Measurements from ENCODE around the gene GALNTL6. TPM values are rescaled to one million over a fixed set of nuclear protein-coding genes. Genes with fewer than 3 reads are reported as not detected.

The GALNTL6 gene
- total RNA-seq, 1 experiment from 2014 or later = not detected

DNA sequence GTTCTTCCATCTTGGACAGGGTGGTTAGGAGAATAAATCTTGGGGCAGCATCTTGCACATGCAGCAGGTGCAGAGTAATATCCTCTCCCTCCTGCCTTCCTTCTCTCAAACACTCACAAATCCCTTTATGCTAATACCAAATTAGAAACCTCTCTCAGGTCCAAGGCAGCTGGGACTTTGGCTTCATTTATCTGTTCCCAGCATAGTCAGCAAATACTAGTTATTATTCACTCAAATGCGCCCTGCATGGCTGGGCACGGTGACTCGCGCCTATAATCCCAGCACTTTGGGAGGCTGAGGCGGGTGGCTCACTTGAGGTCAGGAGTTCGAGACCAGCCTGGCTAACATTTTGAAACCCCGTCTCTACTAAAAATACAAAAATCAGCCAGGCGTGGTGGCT, 1199.4 kb downstream of the GALNTL6 start:
- ChIA-PET RAD21 (ENCODE audit: low non-redundant PET in 1 of 2, low total read pairs in 2 of 2, uncharacterized antibody in 2 of 2, unreplicated experiment in 2 of 2) (interaction anchor here (1.8 to 2.0 kb wide), 3 partner anchors 245 to 289 kb away, joined by 9 to 15 read pairs (median 11); no protein-coding TSS in a partner anchor), CTCF (interaction anchor here (1.0 to 2.2 kb wide), 13 partner anchors 11 to 482 kb away, joined by 3 to 88 read pairs (median 10); no protein-coding TSS in a partner anchor), POLR2A (interaction anchor here (0.9 kb wide), 1 partner anchor 322 kb away, joined by 3 read pairs; the partner anchor contains the start of gene HMGB2)
- intact Hi-C loops (cut with micrococcal nuclease) = loop anchor here (1.0 to 5.0 kb wide), 5 partner anchors 120 to 405 kb away; no protein-coding TSS in a partner anchor
- no peak for TF ChIP-seq POLR2AphosphoS5 (IDR thresholded peaks at IDR 0.05; ENCODE audit: low read depth, low read length)
- TF ChIP-seq SP1 (IDR thresholded peaks at IDR 0.05; ENCODE audit: low read depth) = no peak
- no peak for TF ChIP-seq TCF7L2 (IDR thresholded peaks at IDR 0.05; ENCODE audit: borderline replicate concordance, extremely low read depth, insufficient read depth, insufficient read length)
- no peak for TF ChIP-seq FOSL1 (IDR thresholded peaks at IDR 0.05; ENCODE audit: low read depth)
- no peak for TF ChIP-seq MAX (IDR thresholded peaks at IDR 0.05)
- no peak for TF ChIP-seq POLR2A (IDR thresholded peaks at IDR 0.05; ENCODE audit: borderline replicate concordance, extremely low read depth, insufficient read depth, insufficient read length)
- TF ChIP-seq RAD21 (IDR thresholded peaks at IDR 0.05; ENCODE audit: low read depth) = no peak
- TF ChIP-seq YY1 (IDR thresholded peaks at IDR 0.05; ENCODE audit: extremely low read depth, insufficient replicate concordance, low read depth, low read length) = no peak
- no peak for TF ChIP-seq JUND (IDR thresholded peaks at IDR 0.05)
- H3K9me3 ChIP-seq (ENCODE audit: control insufficient read depth in 1 of 2, insufficient read depth in 1 of 2, low read depth in 1 of 2, low read length in 2 of 2) = no peaks in the 10 kb centered on the region
- BruUV-seq (replicated peaks) = no TSS peak
- no peak overlapping the region for H3K4me2 ChIP-seq (ENCODE audit: low read length)
- H3K79me2 ChIP-seq (ENCODE audit: insufficient read depth, low read length) = no peaks in the 10 kb centered on the region
- H3K4me1 ChIP-seq (ENCODE audit: control insufficient read depth in 1 of 2, insufficient read depth in 2 of 2, low read length in 2 of 2) = peaks cover 0 to 9% of the 10 kb centered on the region in 2 experiments; a peak in 2 of 4 replicates
- no peak overlapping the region for H3K4me3 ChIP-seq (replicated peaks in 1 of 2; ENCODE audit: low read depth in 1 of 2, low read length in 2 of 2)
- no peak for ATAC-seq
- no peaks in the 10 kb centered on the region for H3K27me3 ChIP-seq (ENCODE audit: insufficient read depth, low read length)
- no peaks in the 10 kb centered on the region for H4K20me1 ChIP-seq (ENCODE audit: insufficient read depth)
- H3K9ac ChIP-seq (ENCODE audit: low read length) = no peak overlapping the region
- no peak overlapping the region for H2AFZ ChIP-seq (ENCODE audit: low read depth, low read length, poor library complexity, severe bottlenecking)
- H3K36me3 ChIP-seq (ENCODE audit: control insufficient read depth in 1 of 2, insufficient read depth in 2 of 2, low read length in 2 of 2) = no peaks in the 10 kb centered on the region
- H3K9me2 ChIP-seq (ENCODE audit: insufficient read depth) = no peaks in the 10 kb centered on the region
- no peak overlapping the region for H3K27ac ChIP-seq (ENCODE audit: low read depth, low read length)
- no peak for DNase-seq (ENCODE audit: low read depth, low spot score)
